ENCODE data around the gene CLDN3.

GRCh38 chr7:73738612-73739386, 31.3 kb downstream of the CLDN3 start, which contains the start of gene ABHD11:
- TF ChIP-seq CTCF (conservative IDR thresholded peaks at IDR 0.05 in 1 of 2, IDR thresholded peaks at IDR 0.05 in 1 of 2; ENCODE audit: extremely low read depth in 1 of 2, insufficient read depth in 1 of 2, low read depth in 1 of 2, low read length in 2 of 2): no peak
- TF ChIP-seq EZH2 (IDR thresholded peaks at IDR 0.05; ENCODE audit: borderline replicate concordance, low read length): no peak
